Measurements from ENCODE around the gene SLC11A1.

- no peak for TF ChIP-seq CTCF (IDR thresholded peaks at IDR 0.05)
- no peak for TF ChIP-seq POLR2A (IDR thresholded peaks at IDR 0.05)
- TF ChIP-seq POLR2AphosphoS5 (IDR thresholded peaks at IDR 0.05): no peak
Observed at GRCh38 chr2:218382785-218383184, 712 bp downstream of the SLC11A1 start.

Measured in upper lobe of left lung (tissue), 4 donors.